GM12875 (cell line): ENCODE measurements around the gene P4HA2.
"Not testable (repeated sequence)": the region's sequence is repeated elsewhere in the genome, so short reads cannot be mapped to it uniquely, and the experiment has no call there.

Experiments
- H3K4me3 ChIP-seq: one replicate; pipeline ENCODE4 v1.5.1; 2011; ENCODE audit warnings: low read depth, low read length, control low read depth
- CTCF ChIP-seq: IDR thresholded peaks from 2 replicates; pipeline ENCODE4 v1.5.1; 2011; ENCODE audit warnings: low read depth, mild to moderate bottlenecking, control low read depth, inconsistent platforms, low read length, moderate library complexity, borderline replicate concordance; ENCODE audit not compliant: insufficient read depth

Gene P4HA2

GRCh38 chr5:132156413-132156812 lies 71.2 kb downstream of the P4HA2 start:
- no peak for TF ChIP-seq CTCF
- no peak overlapping the region for H3K4me3 ChIP-seq

- H3K4me3 ChIP-seq: no peak overlapping the region
- no peak for TF ChIP-seq CTCF
Measured at GRCh38 chr5:132150565-132150964, 77.1 kb downstream of the P4HA2 start.

- H3K4me3 ChIP-seq: no peak overlapping the region
- TF ChIP-seq CTCF: no peak
Measured at GRCh38 chr5:132147663-132148062, 80.0 kb downstream of the P4HA2 start.

- not testable (repeated sequence) for H3K4me3 ChIP-seq
Measured at GRCh38 chr5:132145326-132145725, 82.3 kb downstream of the P4HA2 start.

- no peak for TF ChIP-seq CTCF
Measured at GRCh38 chr5:132143148-132143547, 84.5 kb downstream of the P4HA2 start.

GRCh38 chr5:132142459-132142858 lies 85.2 kb downstream of the P4HA2 start:
- TF ChIP-seq CTCF: no peak
- H3K4me3 ChIP-seq: no peak overlapping the region

More at GRCh38 chr5:132143148-132143547, 84.5 kb downstream of the P4HA2 start:
- H3K4me3 ChIP-seq: no peak overlapping the region
